K562 (cell line): ENCODE results near the gene EXOC3L1. TPM values are rescaled to one million over a fixed set of nuclear protein-coding genes. Genes with fewer than 3 reads are reported as not detected.

Experiments
- ATAC-seq: fragments of 200-7000 bp; cut with Tn5 transposase; 3 replicates; pipeline ENCODE4 v1.9.1; 2020; ENCODE audit warnings: moderate library complexity
- BruUV-seq: library from RNA; stranded (reverse); fragments of 400-500 nt; replicated peaks from 2 replicates; lab custom pipeline; 2021; lab: Mats Ljungman, UMichigan
- CTCF ChIA-PET: fragments of 300-600 bp; formaldehyde crosslinking; extraction: SDS; loops from one replicate; lab custom pipeline; 2021; ENCODE audit warnings: low intra/inter-chr PET ratio; lab: Yijun Ruan, JAX
- POLR2A ChIA-PET: fragments of 300-600, 350-650 bp; sonication (Branson Sonifier 250); formaldehyde crosslinking; extraction: SDS; loops from one replicate; lab custom pipeline; 2021; ENCODE audit warnings: antibody characterized with exemption, inconsistent platforms; lab: Yijun Ruan, JAX
- DNase-seq, 4 experiments: peaks; one replicate each; pipeline versions ENCODE4 v3.0.0 to v3.0.0-alpha.2; 2011 to 2018; ENCODE audit warnings: low spot score in 3 of 4, mixed read lengths in 3 of 4; ENCODE audit errors: extremely low read depth in 1 of 4
- FAIRE-seq: peaks from 2 replicates; lab custom pipeline; 2011; peaks lifted over from hg19 to GRCh38; lab: Jason Lieb, UNC
- H2AFZ ChIP-seq: 2 replicates; pipeline ENCODE4 v1.6.0; 2011; ENCODE audit warnings: low read depth, low read length, control low read depth, inconsistent platforms
- H3K27ac ChIP-seq: fragments of 200-600 bp; 3 replicates; pipeline ENCODE4 v1.8.0; 2011; ENCODE audit warnings: low read depth, mild to moderate bottlenecking, control low read depth, inconsistent platforms, low read length, moderate library complexity, mixed read lengths; ENCODE audit errors: extremely low read depth
- H3K27me3 ChIP-seq, 2 experiments: fragments of 300-600 bp in 1 of 2; 2 replicates in 1 of 2; 3 replicates in 1 of 2; pipeline versions ENCODE4 v1.6.0 to v1.8.0; 2011; ENCODE audit warnings: inconsistent platforms in 2 of 2, low read length in 2 of 2, mild to moderate bottlenecking in 1 of 2, mixed read lengths in 1 of 2, moderate library complexity in 1 of 2; ENCODE audit not compliant: control insufficient read depth in 2 of 2, insufficient read depth in 2 of 2
- H3K36me3 ChIP-seq: fragments of 300-600 bp; 3 replicates; pipeline ENCODE4 v1.8.0; 2011; ENCODE audit warnings: mild to moderate bottlenecking, low read length, inconsistent platforms; ENCODE audit not compliant: control insufficient read depth, insufficient read depth
- H3K4me1 ChIP-seq, 2 experiments: fragments of 200-600 bp in 1 of 2; replicated peaks in 1 of 2; 2 replicates in 1 of 2; 3 replicates in 1 of 2; pipeline versions ENCODE4 v1.5.1 to v1.8.0; 2011; ENCODE audit warnings: inconsistent platforms in 2 of 2, low read length in 2 of 2, mild to moderate bottlenecking in 1 of 2, mixed read lengths in 1 of 2, moderate library complexity in 1 of 2; ENCODE audit not compliant: control insufficient read depth in 2 of 2, insufficient read depth in 2 of 2
- H3K4me2 ChIP-seq: 2 replicates; pipeline ENCODE4 v1.6.1; 2011; ENCODE audit warnings: low read length, control low read depth, inconsistent platforms, mixed read lengths; ENCODE audit not compliant: insufficient read depth
- H3K4me3 ChIP-seq: fragments of 200-600 bp; sonication (generic), shearing (Covaris generic); 2 replicates; pipeline ENCODE4 v1.5.1; 2016; ENCODE audit warnings: control low read depth, inconsistent platforms
- H3K79me2 ChIP-seq: fragments of 200-600 bp; 3 replicates; pipeline ENCODE4 v1.8.0; 2011; ENCODE audit warnings: low read length, inconsistent platforms; ENCODE audit not compliant: control insufficient read depth, insufficient read depth
- H3K9ac ChIP-seq, 2 experiments: 2 replicates each; pipeline versions ENCODE4 v1.6.0 to v1.6.1; 2011; ENCODE audit warnings: low read depth in 2 of 2, low read length in 2 of 2, control low read depth in 1 of 2, inconsistent platforms in 1 of 2, mild to moderate bottlenecking in 1 of 2, mixed read lengths in 1 of 2; ENCODE audit not compliant: insufficient read depth in 1 of 2
- H3K9me1 ChIP-seq: one replicate; pipeline ENCODE4 v1.6.0; 2011; ENCODE audit warnings: inconsistent platforms, mild to moderate bottlenecking, low read length, moderate library complexity; ENCODE audit not compliant: control insufficient read depth, insufficient read depth
- H3K9me3 ChIP-seq: replicated peaks from 2 replicates; pipeline ENCODE4 v1.5.1; 2011; ENCODE audit warnings: low read depth, low read length, inconsistent platforms; ENCODE audit not compliant: control insufficient read depth, insufficient read depth
- H4K20me1 ChIP-seq: replicated peaks from 2 replicates; pipeline ENCODE4 v1.6.1; 2011; ENCODE audit warnings: low read length, inconsistent platforms, mixed read lengths; ENCODE audit not compliant: control insufficient read depth, insufficient read depth
- POLR2G ChIP-seq: fragments of 200-400 bp; formaldehyde crosslinking; IDR thresholded peaks from 2 replicates; pipeline ENCODE4 v1.6.1; 2017; ENCODE audit warnings: low read depth, mild to moderate bottlenecking, antibody characterized with exemption, low read length, moderate library complexity
- RBFOX2 ChIP-seq: fragments of 200-400 bp; formaldehyde crosslinking; IDR thresholded peaks from 2 replicates; pipeline ENCODE4 v1.6.1; 2017; ENCODE audit warnings: low read depth, mild to moderate bottlenecking, low read length, moderate library complexity
- TEAD2 ChIP-seq: fragments of 450-650 bp; IDR thresholded peaks from 2 replicates; pipeline ENCODE4 v1.6.1; 2016; ENCODE audit warnings: missing genetic modification characterization, control low read depth, missing compliant biosample characterization
- TFAP4 ChIP-seq: sonication (generic); formaldehyde crosslinking; IDR thresholded peaks from 2 replicates; pipeline ENCODE4 v1.8.0; 2022; ENCODE audit warnings: missing genetic modification reagents, mild to moderate bottlenecking, moderate library complexity, borderline replicate concordance
- WGBS: fragments of 100-300 bp; shearing (Covaris generic); methylation state at CpG from one replicate; pipeline ENCODE4 v1.1.6; 2016; ENCODE audit warnings: low coverage, mixed read lengths; ENCODE audit not compliant: insufficient coverage; ENCODE audit errors: missing lambda C conversion rate; 5-methylcytosine and 5-hydroxymethylcytosine counted together
- in situ Hi-C: fragments of 300-500 bp; cut with MboI; formaldehyde crosslinking; loops from 4 replicates; pipeline ENCODE4 v1.15.0; 2018; ENCODE audit warnings: inconsistent platforms, mixed read lengths
- intact Hi-C: fragments of 100-400 bp; cut with micrococcal nuclease; formaldehyde crosslinking; loops from 2 replicates; pipeline ENCODE4 v1.14.2; 2022
- polyA plus RNA-seq, 8 experiments: library from polyadenylated mRNA; depleted of rRNA in 4 of 8; stranded (reverse) in 5 of 8; unstranded in 3 of 8; fragments of >200 nt; fragmentation: Nextera tagmentation in 2 of 8; fragmentation: Illumina TruSeq in 1 of 8; extraction: Ambion mirVana in 2 of 8; extraction: Trizol in 1 of 8; gene quantifications; 2 replicates each; pipeline versions ENCODE4 v1.2.1 to v1.2.3, GENCODE V29; 2011 to 2014; ENCODE audit warnings: inconsistent platforms in 1 of 8, missing spikeins in 1 of 8
- total RNA-seq, 7 experiments: library from RNA; depleted of rRNA in 6 of 7; stranded (reverse); fragments of >200 nt in 6 of 7; fragmentation: Illumina TruSeq in 2 of 7; extraction: Trizol in 2 of 7; gene quantifications; 2 replicates each; pipeline versions ENCODE4 v1.2.1 to v1.2.3, GENCODE V29; 2011 to 2021; ENCODE audit warnings: low replicate concordance in 1 of 7

EXOC3L1 gene
- total and polyA plus RNA-seq, 9 of the 15 experiments (the other 6 are each of a cell fraction or from before 2014, with no cell fraction given) = 0.08 TPM; not detected in 8

DNA sequence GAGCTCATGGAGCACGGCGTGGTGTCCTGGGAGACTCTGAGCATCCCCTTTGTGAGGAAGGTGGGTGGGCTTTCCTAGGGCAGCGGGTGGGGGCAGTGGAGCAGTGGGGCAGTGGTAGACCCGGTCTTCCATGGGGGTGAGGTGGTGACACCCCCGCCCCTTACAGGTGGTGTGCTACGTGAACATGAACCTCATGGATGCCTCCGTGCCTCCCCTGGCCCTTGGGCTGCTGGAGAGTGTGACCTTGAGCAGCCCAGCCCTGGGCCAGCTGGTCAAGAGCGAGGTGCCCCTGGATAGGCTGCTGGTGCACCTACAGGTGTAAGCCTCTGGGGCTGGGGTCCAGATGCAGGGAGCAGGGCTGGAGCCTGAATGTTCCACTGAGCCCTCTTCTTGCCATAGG, 10.6 kb upstream of the EXOC3L1 start:
- 98% methylated on average over 6 of the region's 8 CpGs for WGBS
- no TSS peak for BruUV-seq
- TF ChIP-seq RBFOX2 (peak; percentile 32; the same call in 1 of the 2 replicates), TEAD2 (no peak), POLR2G (peak; percentile 58; the same call in 1 of the 2 replicates), TFAP4 (CRISPR knock-in tag) (0 out of 2 replicates have a peak, but pooled peaks have one; percentile 11)
- 0 out of 3 replicates have a peak, but pooled peaks cover 4% of the 10 kb centered on the region for H3K79me2 ChIP-seq
- no peak for ATAC-seq
- H2AFZ ChIP-seq = no peak overlapping the region
- no peaks in the 10 kb centered on the region for H4K20me1 ChIP-seq
- no peak for FAIRE-seq
- no peak overlapping the region for H3K4me3 ChIP-seq
- in situ Hi-C loops = no loop called here
- POLR2A ChIA-PET = no interaction called here
- H3K36me3 ChIP-seq = peaks cover 85% of the 10 kb centered on the region; the same call in 2 of the 3 replicates
- no peak for DNase-seq
- intact Hi-C loops = no loop called here
- no peak overlapping the region for H3K27ac ChIP-seq
- H3K4me2 ChIP-seq = no peak overlapping the region
- no peaks in the 10 kb centered on the region for H3K9me1 ChIP-seq
- H3K4me1 ChIP-seq = peaks cover 0 to 42% of the 10 kb centered on the region in 2 experiments; a peak in 1 of 5 replicates
- no peak overlapping the region for H3K9ac ChIP-seq
- no peaks in the 10 kb centered on the region for H3K9me3 ChIP-seq
- CTCF ChIA-PET = no interaction called here
- H3K27me3 ChIP-seq = no peaks in the 10 kb centered on the region
